ENCODE data around the gene ZNF775.
"Not testable (repeated sequence)": the region's sequence is repeated elsewhere in the genome, so short reads cannot be mapped to it uniquely, and the experiment has no call there.

The ZNF775 gene

GRCh38 chr7:150382123-150382843 is 3.2 kb downstream of the ZNF775 start:
- peak in 21 of 51 donors; percentile 10 to 78 (median 47) for DNase-seq

GRCh38 chr7:150382844-150383225 is 3.7 kb downstream of the ZNF775 start:
- DNase-seq, result peak in 1 of 51 donors; percentile 78

GRCh38 chr7:150383710-150384397 is 4.7 kb downstream of the ZNF775 start:
- DNase-seq, result peak in 50 of 51 donors; percentile 40 to 99 (median 92)

- DNase-seq, result peak in 2 of 51 donors; percentile 58 to 59
Measured at GRCh38 chr7:150384406-150385301, 5.5 kb downstream of the ZNF775 start.

GRCh38 chr7:150385302-150385723 is 6.2 kb downstream of the ZNF775 start:
- peak in 5 of 51 donors; percentile 23 to 55 (median 36) for DNase-seq

- not testable (repeated sequence) for DNase-seq
Measured at GRCh38 chr7:150385884-150386283, 6.8 kb downstream of the ZNF775 start.

GRCh38 chr7:150388306-150388705 is 9.2 kb downstream of the ZNF775 start:
- DNase-seq, result peak in 1 of 51 donors; percentile 48

GRCh38 chr7:150388709-150389531 is 9.8 kb downstream of the ZNF775 start:
- DNase-seq, result peak in 46 of 51 donors; percentile 30 to 93 (median 75)

- no peak for DNase-seq
Measured at GRCh38 chr7:150389532-150389816, 10.3 kb downstream of the ZNF775 start.

- DNase-seq, result no peak
Measured at GRCh38 chr7:150390205-150390604, 11.1 kb downstream of the ZNF775 start.

- no peak for DNase-seq
Measured at GRCh38 chr7:150393325-150393724, 14.2 kb downstream of the ZNF775 start.

GRCh38 chr7:150396426-150396825 is 17.3 kb downstream of the ZNF775 start:
- DNase-seq, result no peak

- no peak for DNase-seq
Measured at GRCh38 chr7:150396851-150397260, 17.7 kb downstream of the ZNF775 start.

GRCh38 chr7:150397346-150398107 is 18.4 kb downstream of the ZNF775 start:
- no peak for DNase-seq

GRCh38 chr7:150398108-150398964 is 19.2 kb downstream of the ZNF775 start:
- no peak for DNase-seq

GRCh38 chr7:150398965-150399320 is 19.8 kb downstream of the ZNF775 start:
- DNase-seq, result no peak

- DNase-seq, result no peak
Measured at GRCh38 chr7:150399421-150400007, 20.4 kb downstream of the ZNF775 start.

GRCh38 chr7:150400008-150400787 is 21.1 kb downstream of the ZNF775 start:
- no peak for DNase-seq

Data from hypothalamus (tissue), 51 donors.